Activated naive CD4-positive, alpha-beta T cell treated with Interleukin-2 at 50 U/mL for 16 hours (primary cell): Measurements from ENCODE around the gene MAOA.
"Not testable (repeated sequence)": the region's sequence is repeated elsewhere in the genome, so short reads cannot be mapped to it uniquely, and the experiment has no call there.

ENCODE experiments used
- DNase-seq: peaks from one replicate; pipeline ENCODE4 v3.0.0-alpha.2; 2020

Gene MAOA

DNA sequence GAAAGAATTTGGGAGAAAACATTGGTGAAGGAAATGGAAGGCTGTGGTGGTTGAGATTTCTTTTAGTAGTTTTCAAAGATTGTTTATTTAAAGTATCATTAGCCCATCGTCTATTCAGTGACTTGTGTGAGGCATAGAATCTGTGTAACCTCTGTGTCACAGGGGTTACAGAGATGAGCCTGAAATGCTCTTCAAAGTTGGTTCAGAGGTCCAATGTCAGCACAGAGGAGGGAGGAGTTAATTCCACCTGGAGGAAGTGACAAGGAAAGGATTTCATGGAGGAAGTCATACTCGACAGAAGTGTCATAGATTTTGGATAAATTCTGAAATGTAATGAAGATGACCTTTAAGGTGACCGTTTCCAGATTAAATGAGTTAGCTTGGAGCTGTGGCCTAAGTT is 8.2 kb downstream of the MAOA start:
- no peak for DNase-seq

DNA sequence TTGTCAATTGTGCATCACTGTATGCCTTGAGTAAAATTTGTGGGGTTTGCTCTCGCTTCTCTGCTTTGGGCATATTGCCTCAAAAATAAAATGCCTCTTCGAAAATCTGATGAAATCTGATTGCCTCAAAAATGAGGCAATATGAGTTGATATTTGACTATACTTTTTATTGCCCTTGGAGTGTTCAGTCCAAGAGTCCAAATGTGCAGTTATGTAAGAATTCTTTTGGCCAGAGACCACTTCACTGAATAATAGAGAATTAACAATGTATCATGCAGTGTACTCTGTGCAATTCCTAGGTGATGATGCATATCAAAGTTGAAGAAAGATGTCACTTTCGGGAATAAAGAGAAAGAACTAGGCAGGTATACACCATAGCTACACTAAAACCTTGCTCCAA is 8.6 kb downstream of the MAOA start:
- no peak for DNase-seq

DNA sequence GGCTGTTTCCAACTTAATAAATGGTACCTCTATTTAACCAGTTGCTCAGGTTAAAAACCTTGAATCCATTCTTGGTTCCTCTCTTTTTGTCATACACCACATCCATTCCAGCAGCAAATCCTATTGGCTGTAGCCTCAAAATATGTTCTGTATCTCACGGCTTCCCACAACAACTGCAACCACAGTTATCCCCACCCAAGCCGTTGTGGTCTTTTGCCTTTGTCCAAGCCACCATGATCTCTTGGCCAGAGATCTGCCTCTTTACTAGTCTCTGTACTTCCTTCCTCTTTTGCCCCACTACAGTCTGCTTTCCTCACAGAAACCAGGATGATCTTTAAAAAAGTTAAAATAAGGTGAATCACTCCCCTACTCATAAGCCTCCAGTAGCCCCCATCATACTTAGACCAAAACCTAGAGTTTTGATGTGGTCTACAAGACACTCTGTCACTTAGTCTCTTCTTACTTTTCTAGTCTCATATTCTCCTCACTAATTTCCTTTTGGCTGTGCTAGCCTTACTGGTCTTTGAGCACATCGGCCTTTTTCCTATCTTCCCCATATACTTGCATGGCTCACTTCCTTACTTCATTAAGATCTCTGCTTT is 10.3 kb downstream of the MAOA start:
- no peak for DNase-seq

DNA sequence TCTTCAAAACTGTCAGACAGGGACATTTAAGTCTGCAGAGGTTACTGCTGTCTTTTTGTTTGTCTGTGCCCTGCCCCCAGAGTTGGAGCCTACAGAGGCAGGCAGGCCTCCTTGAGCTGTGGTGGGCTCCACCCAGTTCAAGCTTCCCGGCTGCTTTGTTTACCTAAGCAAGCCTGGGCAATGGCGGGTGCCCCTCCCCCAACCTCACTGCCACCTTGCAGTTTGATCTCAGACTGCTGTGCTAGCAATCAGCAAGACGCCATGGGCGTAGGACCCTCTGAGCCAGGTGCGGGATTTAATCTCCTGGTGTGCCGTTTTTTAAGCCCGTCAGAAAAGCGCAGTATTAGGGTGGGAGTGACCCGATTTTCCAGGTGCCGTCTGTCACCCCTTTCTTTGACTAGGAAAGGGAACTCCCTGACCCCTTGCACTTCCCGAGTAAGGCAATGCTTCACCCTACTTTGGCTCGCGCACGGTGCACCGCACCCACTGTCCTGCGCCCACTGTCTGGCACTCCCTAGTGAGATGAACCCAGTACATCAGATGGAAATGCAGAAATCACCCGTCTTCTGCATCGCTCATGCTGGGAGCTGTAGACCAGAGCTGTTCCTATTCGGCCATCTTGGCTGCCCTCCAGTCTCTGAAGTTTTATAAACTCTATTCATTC is 20.0 kb downstream of the MAOA start:
- DNase-seq, result not testable (repeated sequence)

DNA sequence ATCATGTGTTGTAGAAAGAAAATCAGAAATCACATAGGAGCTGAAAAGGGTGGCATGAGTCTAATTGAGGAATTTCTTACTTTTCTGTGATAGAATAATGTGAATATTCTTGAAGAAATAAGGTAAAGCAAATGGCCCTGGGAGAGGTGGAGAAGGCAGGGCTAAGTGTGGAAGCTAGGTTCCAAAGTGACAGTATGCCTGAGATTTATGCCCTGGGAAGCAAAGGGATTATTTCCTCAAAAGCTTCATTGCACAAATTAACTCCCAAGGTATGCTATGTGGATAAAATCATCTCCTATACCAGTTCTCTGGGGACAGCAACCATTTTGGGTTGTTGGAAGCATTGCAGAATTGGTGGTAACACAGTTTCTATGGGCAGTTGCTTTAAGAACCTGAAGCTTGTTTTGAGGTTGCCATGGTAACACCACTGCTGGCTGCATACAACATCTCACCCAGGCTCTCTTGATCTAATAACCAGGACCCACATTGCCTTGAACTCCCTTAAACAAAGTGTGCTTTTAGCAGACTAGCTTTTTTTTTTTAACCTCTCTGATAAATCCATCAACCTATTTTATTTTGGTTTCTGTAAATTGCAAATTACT is 21.0 kb downstream of the MAOA start:
- no peak for DNase-seq

DNA sequence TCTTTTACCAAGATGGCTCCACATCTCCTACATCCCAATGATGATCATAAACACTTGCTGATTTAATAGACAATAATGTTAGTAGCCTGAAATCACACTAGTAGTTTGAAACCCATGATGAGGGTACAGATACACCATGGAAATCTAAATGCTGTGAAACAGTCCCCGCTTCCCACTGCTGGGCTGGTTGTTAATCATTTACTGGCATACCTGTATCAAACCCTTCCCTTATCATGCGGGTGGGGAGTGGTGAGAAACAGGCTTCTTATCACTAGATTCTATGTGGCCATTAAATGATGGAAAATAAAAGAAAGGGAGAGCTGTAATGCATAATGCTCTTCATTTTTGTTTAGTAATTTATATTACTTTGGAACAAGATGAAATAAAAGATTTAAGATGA is 21.9 kb downstream of the MAOA start:
- DNase-seq, result no peak

DNA sequence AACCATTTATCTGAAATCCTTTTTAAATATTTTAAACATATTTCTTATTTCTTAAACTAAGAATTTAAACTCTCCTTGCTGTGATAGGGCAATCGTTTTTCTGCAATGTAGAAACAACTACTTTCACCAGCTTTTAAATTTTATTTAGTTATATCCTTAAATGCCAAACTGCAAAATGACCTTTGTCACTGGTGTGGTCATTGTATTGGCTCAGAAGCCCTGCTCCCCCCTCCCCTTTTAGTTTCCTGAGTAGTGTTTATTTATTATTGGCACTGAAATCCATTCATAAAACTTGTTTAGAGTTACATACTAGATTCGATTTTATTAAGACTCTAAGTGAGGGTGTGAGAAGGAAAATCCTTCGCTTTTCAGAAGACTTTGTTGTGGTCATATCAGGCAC is 23.0 kb downstream of the MAOA start:
- DNase-seq, result no peak

DNA sequence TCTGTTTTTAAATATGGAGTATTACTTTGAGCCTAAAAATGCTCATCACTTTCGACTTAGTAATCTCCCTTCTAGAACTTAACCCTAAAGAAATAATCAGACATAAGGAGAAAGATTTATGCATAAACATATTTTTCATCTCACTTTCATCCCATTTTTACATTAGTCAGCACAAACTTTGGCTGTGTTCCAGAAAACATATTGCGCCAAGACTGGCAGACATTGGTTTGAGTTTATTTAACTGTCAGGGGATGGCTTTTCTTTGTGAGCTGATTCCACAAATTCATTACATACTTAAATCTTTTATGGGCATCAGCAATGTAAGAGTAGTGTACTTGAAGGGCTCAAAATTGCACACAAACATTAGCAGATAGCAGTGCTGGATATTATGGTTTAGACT is 23.7 kb downstream of the MAOA start:
- DNase-seq, result no peak

DNA sequence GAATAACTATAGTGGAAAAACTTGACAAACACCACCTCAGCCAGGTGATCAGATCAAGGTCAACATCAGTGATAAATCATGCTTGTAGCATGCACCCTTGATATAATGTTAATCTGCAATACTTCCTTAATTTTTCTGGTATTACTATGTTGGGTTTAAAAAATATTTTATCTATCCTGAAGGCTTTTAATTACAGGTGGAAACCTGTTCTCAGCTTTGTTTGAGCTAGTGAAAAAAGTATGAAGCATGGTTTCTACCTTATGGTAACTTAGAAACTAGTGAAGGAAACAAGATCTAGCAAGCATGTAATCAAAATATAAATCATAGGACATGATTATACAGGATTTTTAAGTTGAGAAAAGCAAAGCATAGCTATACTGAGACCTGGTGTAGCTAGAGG is 26.6 kb downstream of the MAOA start:
- no peak for DNase-seq

DNA sequence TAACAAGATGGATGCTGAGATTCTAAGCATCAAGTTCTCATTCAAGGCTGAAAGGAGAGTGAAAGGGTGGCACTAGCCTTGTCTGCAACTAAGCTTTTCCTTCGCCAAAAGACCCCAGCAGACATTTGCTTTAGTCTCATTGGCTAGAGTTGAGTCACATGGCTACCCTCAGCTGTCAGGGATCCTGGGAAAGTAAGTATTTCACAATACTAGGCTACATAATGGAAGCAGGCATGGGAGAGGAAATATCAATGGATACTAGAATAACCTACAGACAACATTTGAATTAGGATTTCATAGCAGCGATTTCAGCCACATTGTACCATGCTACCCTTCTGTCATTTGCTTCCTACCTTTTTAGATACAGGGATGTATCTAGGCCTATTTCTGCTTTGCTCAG is 29.1 kb downstream of the MAOA start:
- no peak for DNase-seq

DNA sequence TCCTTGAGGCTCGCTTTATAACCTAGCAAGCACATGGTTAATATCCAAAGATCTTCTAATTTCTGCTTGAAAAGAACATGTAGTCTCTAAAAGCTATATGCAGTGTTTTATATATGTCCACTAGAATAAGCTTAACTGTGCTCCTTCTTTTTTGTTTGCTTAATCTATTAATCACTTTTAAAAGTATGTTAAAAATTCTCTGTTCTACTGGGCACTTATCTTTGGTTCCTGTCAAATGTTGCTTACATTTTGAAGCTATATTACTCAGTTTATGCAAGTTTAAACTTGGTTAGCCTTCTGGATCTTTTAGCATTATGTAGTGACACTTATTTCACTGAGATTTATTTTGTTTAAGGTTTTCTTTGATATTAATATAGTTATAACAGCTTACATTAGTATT is 32.5 kb downstream of the MAOA start:
- no peak for DNase-seq

DNA sequence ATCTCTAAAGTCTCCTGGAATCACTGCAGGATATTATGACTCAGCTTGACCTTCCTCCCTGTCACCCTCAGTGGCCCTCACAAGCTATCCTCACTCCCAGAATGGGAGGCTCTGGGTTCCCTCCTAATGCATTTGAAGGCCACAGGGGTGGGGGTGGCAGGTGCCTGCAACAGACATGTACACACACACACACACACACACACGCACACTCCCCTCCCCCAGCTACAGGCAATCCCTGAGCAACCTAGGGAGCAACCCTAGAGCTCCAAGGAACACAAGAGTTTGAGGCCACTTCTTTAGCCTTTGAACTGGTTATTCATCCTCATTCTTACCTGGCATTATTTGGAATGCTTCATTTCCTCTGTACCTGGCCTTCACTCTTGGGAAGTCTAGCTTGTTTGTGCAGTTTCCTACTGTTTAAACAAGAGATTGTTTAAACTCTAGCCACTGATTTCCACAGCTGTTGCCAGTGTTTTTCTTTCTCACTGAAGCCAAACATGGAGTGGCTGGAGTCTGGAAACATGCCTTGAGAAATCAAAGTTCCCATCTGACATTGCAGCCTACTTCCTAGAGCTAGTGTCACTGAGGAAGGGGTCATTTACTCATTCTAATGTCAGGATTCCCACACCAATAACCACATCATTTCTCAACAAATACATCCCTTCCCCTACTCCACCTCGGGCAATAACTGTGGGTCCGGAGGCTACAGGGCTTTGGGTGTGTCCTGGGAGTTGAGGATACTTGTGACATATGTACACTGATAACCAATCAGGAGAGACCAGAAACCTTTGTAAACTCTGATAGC is 37.7 kb downstream of the MAOA start:
- no peak for DNase-seq

DNA sequence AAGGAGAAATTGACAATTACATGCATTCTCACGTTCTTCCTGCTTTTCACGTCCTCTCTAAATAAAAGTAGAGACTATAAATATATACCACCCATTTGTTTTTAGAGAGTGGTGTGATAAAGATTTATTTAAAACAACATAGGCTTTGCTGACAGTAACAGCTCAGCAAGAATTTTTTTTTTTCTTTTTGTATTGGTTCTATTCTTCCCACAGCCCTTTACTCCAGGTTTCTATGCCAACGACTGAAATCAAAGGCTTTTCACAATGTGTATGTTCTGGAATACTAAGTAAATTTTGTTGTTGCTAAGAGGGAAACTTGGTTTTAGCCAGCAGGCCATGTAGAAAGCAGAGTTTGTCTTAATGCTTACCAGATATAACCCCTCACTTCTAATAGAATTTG is 43.4 kb downstream of the MAOA start:
- DNase-seq, result no peak

DNA sequence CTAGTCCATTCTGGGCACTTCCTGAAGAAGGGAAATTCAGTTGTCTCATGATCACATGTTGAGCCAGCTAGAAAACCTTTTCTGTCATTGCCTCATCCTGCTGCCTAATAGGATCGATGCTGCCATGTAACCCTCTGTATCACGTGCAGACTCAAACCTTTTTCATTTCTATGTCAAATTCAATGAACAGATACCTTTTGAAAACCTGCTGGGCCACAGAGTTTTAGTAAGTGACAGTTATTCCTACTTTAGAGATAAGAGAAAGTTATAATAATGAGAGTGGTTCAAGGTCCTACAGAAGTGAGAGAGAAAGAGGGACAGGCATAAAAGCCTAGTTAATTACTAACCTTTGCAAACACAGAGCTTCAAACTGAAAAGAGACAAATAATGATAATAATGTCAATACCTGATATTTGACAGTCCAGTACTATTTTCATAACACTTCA is 46.0 kb downstream of the MAOA start:
- no peak for DNase-seq

DNA sequence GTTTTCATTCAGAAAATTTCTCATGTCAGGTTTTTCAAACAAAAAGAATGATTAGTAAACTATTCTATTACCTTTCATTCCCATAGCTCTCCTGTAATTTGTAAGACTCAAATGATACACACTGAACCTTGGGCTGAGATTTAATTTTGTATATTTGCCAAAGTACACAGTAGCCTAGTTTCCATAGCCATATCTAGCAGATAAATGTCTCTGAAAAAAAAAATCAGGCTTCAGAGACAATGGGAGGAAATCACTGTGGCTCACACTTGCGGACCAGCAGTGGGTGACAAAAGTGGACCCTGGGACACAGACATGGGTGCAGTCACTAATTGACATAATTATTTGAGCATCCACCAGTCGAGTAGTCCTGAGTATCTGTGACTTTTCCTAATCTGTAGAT is 46.6 kb downstream of the MAOA start:
- DNase-seq, result no peak

DNA sequence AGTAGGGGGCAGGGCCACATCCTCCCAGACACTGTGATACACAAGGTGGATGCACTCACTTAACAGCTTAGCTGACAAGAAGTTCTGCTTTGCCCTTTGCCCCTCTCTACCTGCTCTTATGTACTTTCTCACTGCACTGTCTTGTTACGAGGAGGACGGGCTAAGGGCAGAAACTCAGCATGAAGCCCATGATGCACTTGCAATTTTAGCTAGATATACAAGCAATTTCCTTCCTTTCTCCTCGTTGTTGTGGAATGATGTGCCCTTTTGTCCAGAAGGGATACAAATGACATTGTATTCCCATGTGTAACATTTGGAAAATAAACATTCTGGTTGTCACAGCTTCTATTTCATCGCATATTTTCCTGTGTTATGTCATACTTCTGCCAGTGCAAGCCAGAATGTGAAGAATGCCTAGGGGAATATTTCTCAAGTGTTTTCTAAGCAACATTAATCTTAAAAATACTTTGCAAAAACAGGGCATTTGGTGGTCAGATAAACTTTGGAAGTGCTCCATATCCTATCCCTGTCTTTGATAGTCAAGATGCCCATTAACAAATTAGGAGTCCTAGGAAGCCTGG is 47.2 kb downstream of the MAOA start:
- no peak for DNase-seq

DNA sequence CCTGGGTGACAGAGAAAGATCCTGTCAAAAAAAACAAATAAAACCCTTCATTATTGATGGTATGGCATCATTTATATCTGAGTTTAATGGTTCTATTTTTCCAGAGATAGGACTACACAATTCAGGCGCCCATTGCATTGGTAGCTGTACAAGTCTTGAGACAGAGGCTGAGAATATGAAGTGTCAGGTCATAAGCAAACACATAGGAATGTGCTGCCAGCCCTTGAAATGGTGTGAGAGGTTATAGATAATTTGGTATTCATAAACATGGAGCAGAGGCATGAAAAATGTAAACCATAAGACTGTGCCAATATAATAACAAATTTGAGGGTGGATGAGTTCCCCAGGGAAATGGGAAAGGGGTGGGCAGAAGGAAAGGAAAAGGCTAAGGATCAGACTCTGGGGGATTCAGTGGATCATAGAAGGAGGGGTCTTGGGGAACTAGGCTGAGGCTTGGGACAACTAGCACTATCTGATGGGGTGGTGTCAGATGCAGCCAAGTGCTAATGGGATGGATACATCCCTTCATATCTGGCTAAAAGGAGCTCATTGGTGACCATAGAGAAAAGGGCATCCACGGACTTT is 50.8 kb downstream of the MAOA start:
- no peak for DNase-seq

DNA sequence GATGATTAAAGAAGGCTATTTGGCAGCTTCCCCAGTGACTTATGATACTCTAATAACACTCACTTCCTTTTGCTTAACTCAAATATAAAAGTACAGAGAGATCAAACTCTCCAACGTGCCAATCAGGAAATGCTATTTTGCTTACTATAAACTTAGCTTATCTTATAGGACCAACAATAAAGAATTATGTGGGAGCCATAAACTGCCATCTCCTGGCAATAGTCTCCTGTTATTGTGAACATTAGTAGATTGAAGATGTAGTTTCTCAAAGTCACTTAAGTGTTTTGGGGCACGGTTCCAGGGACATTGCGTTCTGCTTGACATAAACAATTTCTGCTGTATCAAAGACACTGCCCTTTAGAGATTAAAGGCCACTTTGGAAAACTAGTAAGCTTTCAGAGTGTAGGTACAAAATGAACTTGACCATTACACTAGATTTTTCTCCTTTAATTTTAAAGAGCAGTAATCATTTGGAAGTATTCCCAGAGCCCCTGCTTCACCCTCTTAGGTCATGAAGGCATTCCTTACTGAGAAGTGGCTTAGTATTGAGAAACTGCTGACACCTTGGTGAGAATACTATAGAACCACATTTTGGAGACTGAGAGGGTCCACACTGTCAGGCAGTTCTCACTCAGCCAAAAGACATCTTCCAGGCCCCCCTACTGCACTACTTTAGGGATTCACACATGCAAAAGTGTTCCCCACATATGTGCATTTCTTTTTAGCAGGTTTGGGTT is 51.9 kb downstream of the MAOA start:
- no peak for DNase-seq

DNA sequence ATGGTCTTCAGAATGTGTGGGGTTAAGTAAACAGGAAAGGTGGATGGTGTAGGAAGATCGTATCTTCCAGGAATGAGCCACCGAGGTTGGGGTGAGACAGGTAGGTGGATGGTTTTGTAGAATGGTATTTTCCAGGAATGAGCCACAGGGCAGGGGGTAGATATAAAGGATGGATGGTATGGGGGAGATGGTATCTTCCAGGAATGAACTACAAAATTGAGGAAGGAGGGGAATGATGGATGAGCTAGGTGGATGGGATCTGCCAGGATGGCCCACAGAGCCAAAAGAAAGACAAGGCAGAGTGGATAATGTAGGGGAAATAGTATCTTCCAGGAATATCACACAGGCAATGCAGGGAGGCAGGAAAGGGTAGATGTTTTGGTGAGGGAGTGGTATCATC is 60.0 kb downstream of the MAOA start:
- DNase-seq, result no peak

DNA sequence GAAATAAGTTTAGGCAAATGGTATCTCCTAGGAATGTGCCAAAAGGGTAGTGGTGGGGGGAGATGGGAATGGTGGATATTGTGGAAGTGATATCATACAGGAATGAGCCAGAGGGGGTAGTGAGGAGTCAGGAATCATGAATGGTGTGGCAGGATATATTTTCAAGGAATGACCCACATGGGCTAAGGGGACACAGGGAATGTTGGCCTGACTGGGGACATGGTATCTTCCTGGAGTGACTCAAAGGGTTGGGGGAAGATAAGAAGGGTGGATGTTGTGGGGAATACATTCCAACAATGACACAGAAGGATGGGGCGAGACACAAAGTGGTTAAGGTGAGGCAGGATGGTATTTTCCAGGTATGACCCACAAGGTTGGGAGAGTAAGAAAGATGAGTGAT is 60.6 kb downstream of the MAOA start:
- DNase-seq, result no peak

DNA sequence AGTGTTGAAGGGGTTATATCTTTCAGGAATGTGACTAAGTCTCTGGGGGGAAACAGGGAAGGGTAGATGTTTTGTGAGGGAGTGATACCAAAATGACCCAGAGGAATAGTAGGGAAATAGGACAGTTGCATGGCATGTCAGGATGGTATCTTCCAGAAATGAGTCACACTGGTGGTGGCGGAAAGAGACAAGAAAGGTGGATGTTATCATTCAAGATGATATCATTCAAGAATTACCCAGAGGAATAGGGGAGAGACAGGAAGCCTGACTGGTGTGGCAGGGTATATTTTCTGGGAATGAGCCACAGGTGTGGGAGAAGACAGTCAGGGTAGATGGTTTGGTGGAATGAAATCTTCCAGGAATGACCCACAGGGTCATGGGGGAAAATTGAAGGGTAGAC is 61.1 kb downstream of the MAOA start:
- no peak for DNase-seq

DNA sequence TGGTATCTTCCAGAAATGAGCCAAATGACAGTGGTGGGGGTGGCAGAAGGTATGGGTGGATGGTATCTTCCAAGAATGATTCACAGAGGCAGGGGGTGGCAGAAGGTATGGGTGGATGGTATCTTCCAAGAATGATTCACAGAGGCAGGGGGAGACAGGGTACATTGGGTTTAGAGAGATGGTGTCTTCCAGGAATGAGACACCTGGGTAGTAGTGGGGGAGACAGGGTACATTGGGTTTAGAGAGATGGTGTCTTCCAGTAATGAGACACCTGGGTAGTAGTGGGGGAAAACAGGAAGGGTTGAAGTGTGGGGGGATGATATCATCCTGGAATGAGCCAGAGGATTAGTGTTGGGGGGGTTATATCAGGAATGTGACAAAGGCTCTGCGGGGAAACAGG is 62.0 kb downstream of the MAOA start:
- no peak for DNase-seq
